IPS-NIHi11 (cell line): ENCODE data around the gene CPT1A.
A peak's percentile ranks its signal among the peaks of the same experiment; 100 is the strongest.

Experiments used
- DNase-seq: peaks from one replicate; pipeline ENCODE4 v3.0.0; 2012; ENCODE audit warnings: mixed read lengths, low spot score

The CPT1A gene

GRCh38 chr11:68796801-68797200, 44.9 kb downstream of the CPT1A start:
- DNase-seq, result no peak

GRCh38 chr11:68792400-68792966, 49.2 kb downstream of the CPT1A start:
- no peak for DNase-seq

- DNase-seq, result no peak
Observed at GRCh38 chr11:68784653-68785052, 57.1 kb downstream of the CPT1A start.

DNA sequence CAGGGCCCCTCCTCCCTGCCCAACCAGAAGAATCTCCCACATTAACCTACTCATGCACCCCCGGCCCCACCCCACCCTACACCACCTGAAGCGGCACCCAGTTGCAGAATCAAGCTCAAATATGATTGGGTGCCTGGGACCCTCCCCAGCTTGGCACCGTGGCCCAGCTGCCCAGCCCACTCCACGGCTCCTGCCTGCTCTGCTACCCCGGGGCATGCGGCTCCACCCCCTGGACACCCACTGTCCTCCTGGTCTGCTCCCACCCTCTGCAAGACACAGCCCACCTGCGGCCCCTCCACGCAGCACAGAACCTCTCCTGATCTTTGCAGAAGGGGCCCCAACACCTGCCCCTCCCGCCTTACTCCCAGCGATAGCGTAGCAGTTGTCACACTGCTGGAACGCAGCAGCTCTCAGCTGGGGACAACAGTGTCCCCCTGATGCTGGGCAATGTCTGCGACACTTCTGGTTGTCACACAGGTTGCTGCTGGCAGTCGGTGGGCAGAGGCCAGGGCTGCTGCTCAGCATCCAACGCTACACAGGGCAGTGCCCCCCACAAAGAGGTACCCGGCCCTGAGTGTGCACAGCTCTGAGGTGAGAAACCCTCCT, 58.4 kb downstream of the CPT1A start:
- DNase-seq, result no peak

DNA sequence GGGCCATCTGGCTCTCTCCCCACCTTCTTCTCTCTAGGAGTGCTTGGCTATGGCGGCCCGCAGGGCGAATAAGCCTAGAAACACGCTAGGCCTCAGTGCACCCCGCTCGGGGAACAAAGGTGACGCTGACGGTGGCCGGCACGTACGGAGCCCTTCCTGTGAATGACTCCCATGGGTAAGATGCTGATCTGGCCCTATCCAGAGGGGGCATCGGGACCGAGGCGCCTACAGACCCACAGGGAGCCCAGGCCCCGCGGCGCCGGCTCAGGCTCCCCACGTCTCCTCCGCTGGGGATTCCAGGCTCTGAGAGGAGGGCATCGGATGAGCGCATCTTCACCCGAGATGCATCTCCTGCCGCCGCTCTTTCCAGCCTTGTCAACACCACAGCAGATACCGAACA, 59.0 kb downstream of the CPT1A start:
- DNase-seq, result no peak

DNA sequence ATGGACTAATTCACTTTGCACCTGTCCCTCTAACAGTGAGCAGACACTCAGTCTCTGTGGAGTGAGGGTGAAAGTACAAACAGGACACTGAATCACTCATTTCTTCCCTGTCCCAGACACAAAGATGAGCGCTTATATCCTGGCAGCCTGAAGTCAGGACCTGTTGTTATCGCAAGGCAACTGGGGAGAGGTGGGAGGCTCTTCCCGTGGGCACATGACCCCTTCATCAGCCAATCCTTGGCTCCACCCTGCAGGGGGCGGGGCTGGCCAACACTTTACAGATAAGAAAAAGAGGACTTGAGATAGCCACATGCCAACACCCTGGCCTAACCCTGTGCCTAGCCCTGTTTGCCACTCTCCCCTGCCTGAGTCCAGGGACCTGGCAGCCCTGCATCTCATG, 60.9 kb downstream of the CPT1A start:
- DNase-seq, result peak; percentile 81

DNA sequence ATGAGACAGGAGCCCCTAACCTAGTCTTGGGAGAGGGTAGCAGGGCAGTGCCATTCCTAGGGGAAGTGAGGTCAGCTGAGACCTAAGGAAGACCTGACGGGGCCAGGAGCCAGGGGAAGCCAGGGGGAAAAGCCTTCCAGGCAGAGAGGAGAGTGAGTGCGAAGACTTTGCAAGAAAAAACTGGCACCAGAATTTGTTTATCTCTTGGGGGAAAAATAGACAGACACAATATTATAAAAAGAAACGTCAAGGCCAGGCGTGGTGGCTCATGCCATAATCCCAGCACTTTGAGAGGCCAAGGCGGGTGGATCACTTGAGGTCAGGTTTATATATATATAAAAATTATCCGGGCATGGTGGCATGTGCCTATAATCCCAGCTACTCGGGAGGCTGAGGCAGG, 63.5 kb downstream of the CPT1A start:
- no peak for DNase-seq

DNA sequence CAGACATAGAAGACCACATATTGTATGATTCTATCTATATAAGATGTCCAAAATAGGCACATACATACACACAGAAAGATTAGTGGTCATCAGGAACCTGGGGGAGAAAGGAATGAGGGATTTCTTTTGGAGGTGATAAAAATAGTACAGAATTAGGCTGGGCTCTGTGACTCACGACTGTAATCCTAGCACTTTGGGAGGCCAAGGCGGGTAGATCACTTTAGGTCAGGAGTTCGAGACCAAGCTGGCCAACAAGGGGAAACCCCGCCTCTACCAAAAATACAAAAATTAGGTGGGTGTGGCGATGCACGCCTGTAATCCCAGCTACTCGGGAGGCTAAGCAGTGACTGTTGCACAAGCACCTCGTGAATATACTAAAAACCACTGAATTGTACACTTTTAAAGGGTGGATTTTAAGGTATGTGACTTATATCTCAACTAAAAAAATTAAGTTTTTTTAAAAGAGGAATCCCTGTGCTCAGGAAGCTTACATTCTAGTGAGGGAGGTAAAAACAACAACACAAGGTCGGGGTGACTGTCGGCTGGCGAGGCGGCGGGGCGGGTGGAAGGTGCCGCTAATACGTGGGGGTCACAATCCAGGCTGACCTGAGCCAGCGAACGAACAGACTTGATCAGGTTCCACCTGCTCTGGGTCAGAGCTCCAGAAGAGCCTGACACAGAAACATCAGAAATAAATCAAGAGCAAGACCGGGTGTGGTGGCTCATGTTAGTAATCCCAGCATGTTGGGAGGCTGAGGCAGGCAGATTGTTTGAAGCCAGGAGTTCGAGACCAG, 65.1 kb downstream of the CPT1A start:
- no peak for DNase-seq

- no peak for DNase-seq
Observed at GRCh38 chr11:68775951-68776388, 65.7 kb downstream of the CPT1A start.

DNA sequence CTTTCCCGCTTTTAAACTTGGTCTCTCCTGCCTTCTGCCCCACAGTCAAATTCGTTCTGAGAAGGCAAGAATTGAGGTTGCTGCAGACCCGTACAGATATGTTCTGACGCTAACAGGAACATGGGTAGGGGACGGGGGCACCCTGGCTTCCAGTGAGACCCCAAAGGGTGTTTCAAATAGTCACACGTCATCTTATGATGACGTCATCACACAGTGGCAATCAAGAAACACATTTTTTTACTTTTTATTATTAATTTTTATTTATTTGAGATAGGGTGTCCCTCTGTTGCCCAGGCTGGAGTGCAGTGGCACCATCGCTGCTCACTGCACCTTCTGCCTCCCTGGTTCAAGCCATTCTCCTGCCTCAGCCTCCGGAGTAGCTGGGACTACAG, 67.5 kb downstream of the CPT1A start:
- DNase-seq, result no peak

- DNase-seq, result no peak
Observed at GRCh38 chr11:68773521-68774193, 68.1 kb downstream of the CPT1A start.

DNA sequence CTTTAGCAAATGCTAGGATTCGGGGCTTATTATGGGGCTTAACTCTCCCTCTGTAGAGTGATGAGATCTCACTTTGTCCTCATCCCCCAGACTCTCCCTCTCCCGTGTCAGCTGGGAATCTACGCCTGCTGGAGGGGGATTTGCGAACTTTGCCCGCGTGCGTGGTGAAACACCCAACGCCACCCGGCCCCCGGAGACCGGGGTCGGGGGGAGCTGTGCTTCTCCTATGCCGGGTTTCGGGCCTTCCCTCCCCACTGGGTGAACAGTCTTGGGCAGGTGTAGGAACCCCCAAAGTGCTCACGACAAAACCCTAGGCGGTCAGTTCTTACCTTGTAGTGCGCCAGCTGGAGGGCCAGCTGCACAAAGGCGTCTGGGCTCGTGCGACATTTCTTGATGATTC, 68.8 kb downstream of the CPT1A start:
- no peak for DNase-seq

DNA sequence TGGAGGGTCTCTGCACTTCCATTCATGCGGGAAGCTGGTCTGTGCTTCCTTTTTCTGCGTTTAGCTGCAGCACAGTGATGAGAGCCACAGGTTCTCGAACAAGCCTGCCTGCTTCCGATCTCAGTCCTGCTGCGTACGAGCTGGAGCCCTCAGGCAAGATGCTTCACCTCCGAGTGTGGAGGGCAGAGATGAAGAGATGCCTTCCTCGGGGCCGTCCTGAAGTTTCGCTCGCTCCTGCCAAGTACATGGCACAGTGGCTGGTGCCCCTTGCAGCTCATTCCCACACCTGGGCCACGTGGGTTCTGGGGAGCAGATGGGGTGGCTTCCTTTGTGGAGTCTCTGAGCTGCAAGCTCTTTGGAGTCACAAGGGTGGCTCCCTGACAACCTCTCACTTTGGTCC, 70.9 kb downstream of the CPT1A start:
- DNase-seq, result no peak

DNA sequence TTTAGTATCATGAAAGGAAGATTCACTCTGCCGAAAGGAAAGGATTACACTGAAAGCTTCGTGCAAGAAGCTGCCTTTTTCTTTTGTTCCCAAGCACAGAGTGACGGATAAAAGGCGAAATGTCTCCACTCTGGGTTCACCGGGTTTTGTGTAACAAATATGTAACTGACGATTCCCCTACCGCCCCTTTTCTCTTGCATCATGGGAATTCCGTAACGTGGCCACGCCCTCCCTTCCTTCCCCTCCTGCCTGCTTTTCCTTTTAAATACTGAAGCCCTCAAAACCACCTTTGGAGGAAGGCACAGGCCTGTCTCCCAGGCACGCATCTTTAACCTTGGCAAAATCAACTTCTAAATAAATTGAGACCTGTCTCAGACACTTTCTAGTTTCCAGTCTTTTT, 74.0 kb downstream of the CPT1A start:
- DNase-seq, result no peak

- DNase-seq, result no peak
Observed at GRCh38 chr11:68766786-68767185, 74.9 kb downstream of the CPT1A start.

DNA sequence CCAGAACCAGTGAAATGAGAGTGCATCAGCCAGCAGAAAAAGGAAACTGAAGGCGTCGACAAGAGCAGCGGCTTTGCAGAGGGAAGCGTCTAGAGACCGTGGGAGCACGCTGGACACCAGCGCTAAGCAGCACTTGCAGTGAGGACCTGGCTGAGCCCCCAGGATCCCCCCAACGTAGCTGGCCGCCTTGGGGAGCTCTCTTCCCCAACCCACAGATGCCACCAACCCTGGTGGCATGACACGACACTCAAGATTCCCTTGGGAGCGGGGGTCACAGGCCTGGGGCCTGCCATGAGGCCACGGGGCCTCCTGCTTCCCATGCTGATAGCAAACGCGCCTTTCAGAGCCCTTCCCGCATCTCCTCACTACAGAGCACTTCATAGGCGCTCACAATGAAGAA, 77.0 kb downstream of the CPT1A start:
- no peak for DNase-seq

DNA sequence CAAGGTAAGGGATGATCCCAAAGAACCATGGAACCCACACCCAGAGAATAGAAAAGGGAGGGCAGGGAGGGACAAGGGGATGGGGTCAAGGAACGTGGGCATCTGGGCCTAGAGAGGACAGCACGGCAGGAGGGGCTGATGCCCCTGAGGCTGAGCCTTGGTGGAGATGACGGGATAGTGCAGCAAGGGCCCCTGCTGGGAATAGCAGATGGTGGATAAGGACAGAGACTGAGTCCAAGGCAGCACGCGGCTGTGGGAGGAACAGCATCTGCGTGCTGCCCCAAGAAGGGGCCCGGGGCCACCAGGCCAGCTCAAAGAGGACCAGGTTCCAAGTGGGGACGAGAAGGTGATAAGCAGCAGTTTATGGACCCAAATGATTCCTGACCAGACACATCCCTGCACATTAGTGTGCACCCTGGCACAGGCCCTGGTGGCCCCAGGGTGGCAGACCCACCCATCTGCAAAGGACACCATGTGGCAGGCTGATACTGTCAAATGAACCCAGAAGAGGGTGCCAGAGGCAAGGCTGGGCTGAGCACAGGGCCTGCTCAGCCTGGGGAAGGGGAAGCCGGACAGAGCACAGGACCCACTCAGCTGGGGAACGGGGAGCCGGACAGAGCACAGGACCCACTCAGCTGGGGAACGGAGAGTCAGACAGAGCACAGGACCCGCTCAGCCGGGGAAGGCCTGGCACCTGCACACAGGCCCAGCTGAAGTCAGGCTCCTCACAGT, 77.6 kb downstream of the CPT1A start:
- DNase-seq, result no peak

DNA sequence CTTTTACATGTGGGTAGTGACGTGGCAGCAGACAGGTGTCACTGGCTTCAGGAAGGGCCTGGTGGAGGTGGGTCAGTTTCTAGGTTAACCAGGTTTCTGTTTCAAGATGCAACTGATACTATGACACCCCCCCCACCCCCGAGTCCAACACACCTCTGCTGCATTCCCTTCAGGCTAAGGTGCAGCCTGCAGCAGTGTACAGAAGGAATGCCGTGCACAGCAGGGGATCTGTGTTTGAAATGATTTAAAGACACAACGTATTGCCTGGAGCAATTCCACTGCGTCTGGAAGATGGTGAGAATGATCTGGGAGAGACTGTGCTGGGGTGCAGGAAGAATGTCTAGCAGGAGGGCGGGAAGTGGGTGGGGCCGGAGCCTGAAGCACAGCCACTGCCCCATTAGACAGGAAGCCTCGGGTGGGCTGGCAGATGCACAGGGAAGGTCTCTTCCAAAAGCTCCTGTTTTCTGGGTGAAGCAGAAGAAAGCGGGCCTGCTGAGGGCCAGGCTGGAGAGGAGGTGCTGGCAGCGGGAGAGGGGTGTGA, 78.5 kb downstream of the CPT1A start:
- peak; percentile 54 for DNase-seq

GRCh38 chr11:68762481-68762880, 79.2 kb downstream of the CPT1A start:
- no peak for DNase-seq

- DNase-seq, result no peak
Observed at GRCh38 chr11:68761801-68762200, 79.9 kb downstream of the CPT1A start.

DNA sequence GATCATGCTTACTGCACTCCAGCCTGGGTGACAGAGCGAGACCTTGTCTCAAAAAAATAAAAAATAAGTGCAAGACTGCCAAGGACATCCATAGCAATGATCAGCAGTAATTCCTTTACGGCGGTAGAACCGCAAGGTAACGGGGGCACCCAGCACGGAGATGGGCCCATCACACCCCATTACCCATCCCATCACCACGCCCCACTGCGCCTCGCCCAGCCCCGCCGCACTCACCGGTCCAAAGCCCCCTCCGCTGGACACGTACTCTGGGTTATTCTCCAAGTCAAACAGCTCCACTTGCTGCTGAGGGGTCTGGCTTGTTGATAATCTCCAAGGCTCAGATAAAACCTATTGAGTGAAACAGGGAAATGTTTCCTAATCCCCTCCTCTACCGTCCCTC, 81.7 kb downstream of the CPT1A start:
- no peak for DNase-seq

GRCh38 chr11:68757711-68758110, 84.0 kb downstream of the CPT1A start:
- DNase-seq, result no peak
